GM21526 (cell line): Measurements from ENCODE around the gene GYS1.

Experiments used
- ATAC-seq: cut with Tn5 transposase; IDR thresholded peaks from one replicate; pipeline ENCODE4 v1.9.1; 2021; ENCODE audit warnings: moderate library complexity; ENCODE audit not compliant: unreplicated experiment, low FRiP score

GYS1 gene

GRCh38 chr19:48991011-48991609 lies 2.0 kb downstream of the GYS1 start:
- ATAC-seq, result no peak

- no peak for ATAC-seq
These were observed 2.7 kb downstream of the GYS1 start for GRCh38 chr19:48990400-48990799.

- no peak for ATAC-seq
These were observed 3.3 kb downstream of the GYS1 start for GRCh38 chr19:48989701-48990291.

- ATAC-seq, result no peak
These were observed 4.2 kb downstream of the GYS1 start for GRCh38 chr19:48988860-48989259.

GRCh38 chr19:48988286-48988685 lies 4.8 kb downstream of the GYS1 start:
- ATAC-seq, result no peak

GRCh38 chr19:48987323-48987722 lies 5.8 kb downstream of the GYS1 start:
- no peak for ATAC-seq

- no peak for ATAC-seq
These were observed 6.9 kb downstream of the GYS1 start for GRCh38 chr19:48986211-48986610.

GRCh38 chr19:48985711-48986110 lies 7.4 kb downstream of the GYS1 start:
- no peak for ATAC-seq

- ATAC-seq, result no peak
These were observed 10.8 kb downstream of the GYS1 start for GRCh38 chr19:48982280-48982679.

- no peak for ATAC-seq
These were observed 16.0 kb downstream of the GYS1 start for GRCh38 chr19:48977061-48977460.

GRCh38 chr19:48975947-48976847 lies 16.9 kb downstream of the GYS1 start:
- no peak for ATAC-seq

- no peak for ATAC-seq
These were observed 22.1 kb downstream of the GYS1 start for GRCh38 chr19:48970923-48971395.

GRCh38 chr19:48970139-48970766 lies 22.9 kb downstream of the GYS1 start:
- ATAC-seq, result no peak

GRCh38 chr19:48969276-48970138 lies 23.6 kb downstream of the GYS1 start:
- ATAC-seq, result no peak

- ATAC-seq, result no peak
These were observed 24.3 kb downstream of the GYS1 start for GRCh38 chr19:48968813-48969218.

- no peak for ATAC-seq
These were observed 24.9 kb downstream of the GYS1 start for GRCh38 chr19:48968179-48968661.

- ATAC-seq, result no peak
These were observed 25.5 kb downstream of the GYS1 start for GRCh38 chr19:48967346-48968178.

GRCh38 chr19:48966541-48967345 lies 26.4 kb downstream of the GYS1 start:
- no peak for ATAC-seq
